ENCODE data around the gene GJB3.
"Not testable (repeated sequence)": the region's sequence is repeated elsewhere in the genome, so short reads cannot be mapped to it uniquely, and the experiment has no call there.

Gene GJB3

DNA sequence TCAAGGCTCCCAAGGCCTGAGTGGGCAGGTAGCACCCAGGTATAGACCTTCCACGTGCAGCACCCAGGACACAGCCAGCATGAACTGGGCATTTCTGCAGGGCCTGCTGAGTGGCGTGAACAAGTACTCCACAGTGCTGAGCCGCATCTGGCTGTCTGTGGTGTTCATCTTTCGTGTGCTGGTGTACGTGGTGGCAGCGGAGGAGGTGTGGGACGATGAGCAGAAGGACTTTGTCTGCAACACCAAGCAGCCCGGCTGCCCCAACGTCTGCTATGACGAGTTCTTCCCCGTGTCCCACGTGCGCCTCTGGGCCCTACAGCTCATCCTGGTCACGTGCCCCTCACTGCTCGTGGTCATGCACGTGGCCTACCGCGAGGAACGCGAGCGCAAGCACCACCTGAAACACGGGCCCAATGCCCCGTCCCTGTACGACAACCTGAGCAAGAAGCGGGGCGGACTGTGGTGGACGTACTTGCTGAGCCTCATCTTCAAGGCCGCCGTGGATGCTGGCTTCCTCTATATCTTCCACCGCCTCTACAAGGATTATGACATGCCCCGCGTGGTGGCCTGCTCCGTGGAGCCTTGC is 19.7 kb upstream of the GJB3 start:
- no peak for DNase-seq

DNA sequence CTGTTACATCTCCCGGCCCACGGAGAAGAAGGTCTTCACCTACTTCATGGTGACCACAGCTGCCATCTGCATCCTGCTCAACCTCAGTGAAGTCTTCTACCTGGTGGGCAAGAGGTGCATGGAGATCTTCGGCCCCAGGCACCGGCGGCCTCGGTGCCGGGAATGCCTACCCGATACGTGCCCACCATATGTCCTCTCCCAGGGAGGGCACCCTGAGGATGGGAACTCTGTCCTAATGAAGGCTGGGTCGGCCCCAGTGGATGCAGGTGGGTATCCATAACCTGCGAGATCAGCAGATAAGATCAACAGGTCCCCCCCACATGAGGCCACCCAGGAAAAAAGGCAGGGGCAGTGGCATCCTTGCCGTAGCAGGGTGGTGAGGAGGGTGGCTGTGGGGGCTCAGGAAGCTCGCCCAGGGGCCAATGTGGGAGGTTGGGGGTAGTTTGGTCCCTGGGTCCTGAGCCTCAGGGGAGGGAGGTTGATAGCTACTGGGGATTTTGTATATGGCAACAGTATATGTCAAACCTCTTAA is 19.2 kb upstream of the GJB3 start:
- no peak for DNase-seq

- no peak for DNase-seq
These were observed 18.4 kb upstream of the GJB3 start for GRCh38 chr1:34762474-34763141.

DNA sequence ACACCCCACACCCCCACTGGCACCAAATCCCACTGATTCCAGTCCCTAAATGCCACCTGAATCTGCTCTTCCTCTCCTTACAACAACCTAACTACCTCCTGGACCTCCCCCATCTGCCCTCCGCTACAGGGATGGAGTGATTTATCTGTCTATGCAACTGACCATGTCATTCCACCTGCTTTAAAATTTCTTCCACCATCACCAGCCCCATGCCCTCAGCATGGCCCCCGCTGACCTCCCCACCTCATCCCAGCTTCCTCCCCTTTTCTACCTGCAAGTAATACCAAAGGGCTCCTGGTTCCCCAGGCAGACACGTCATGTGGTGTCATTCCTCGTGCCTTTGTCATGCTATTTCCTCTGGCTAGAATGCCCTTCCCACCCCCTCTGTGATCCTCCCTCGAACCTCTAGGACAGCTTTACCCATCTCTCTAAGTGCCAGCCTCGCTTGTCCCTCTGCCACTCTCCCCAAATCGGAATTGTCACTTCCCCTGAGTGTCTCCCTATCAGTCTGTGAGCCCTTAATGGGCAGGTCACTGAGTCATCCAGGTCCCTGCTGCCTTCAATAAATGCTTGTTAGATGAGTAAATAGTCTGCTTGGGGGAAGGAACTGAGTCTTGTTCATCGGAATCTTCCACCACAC is 17.8 kb upstream of the GJB3 start:
- no peak for DNase-seq

DNA sequence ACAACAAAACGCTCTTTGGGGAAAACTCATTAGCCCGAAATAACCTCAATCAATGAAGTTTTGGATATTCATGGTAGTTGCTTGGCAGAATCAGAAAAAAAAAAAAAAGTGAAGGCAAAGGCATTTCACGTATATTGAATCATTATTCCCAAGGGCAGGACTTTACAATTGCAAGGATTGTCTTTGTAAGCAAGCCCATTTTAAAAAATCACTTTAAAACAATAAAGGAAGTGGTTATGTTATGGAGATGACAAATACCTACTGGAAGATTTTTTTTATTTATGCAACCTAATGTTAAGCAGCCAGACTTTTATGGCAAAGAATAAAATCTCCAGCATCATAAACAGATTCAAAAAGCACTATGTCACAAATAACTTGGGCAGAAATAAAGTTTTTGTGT is 12.2 kb upstream of the GJB3 start:
- no peak for DNase-seq

DNA sequence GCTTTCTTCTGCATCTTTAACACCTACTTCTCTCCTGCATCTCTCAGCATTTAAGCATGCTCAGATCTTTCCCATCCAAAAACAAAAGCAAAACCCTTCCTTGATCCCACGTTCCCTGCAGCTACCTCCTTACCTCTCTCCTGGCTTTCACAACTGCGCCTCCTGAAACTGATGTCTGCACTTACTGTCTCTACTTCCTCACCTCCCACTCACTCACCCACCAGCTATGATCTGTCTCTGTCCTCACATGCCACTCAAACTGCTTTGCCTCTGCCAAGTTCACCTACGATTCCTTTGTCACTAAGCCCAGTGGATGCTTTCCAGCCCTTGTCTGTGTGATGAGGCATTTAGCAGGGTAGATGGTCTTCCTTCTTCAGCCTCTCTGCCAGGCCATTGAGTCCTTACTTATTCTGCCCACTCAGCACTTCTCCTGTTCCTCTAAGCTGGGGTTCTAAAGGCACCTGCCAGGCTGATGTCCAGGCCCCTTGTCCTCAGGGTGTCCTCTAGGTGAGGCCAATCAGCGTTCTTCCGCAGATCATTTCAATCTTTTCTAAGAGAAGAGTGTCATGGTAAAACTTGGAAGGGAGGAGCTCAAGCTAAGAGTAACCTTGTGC is 10.0 kb upstream of the GJB3 start:
- DNase-seq: no peak

- no peak for DNase-seq
These were observed 9.2 kb upstream of the GJB3 start for GRCh38 chr1:34771573-34772371.

GRCh38 chr1:34773114-34773513 is 7.9 kb upstream of the GJB3 start:
- DNase-seq: not testable (repeated sequence)

DNA sequence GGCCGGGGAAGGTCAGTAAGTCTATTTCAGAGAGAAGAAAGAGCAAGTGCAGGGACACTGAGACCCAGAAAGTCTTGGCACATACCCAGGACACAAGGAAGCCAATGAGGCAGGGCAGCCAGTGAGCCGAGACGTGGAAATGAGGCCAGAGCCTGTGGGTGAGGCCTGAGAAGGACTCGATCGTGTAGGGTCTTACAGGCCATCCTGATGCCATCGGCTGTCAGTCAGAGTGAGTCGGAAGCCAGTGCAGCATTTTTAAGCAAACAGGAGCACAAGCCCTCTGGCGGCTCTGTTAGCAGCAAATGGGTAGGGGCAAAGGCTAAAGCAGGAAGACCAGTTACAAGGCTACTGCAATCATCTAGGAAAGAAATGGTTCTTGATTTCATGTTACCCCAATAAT is 6.1 kb upstream of the GJB3 start:
- DNase-seq: no peak

DNA sequence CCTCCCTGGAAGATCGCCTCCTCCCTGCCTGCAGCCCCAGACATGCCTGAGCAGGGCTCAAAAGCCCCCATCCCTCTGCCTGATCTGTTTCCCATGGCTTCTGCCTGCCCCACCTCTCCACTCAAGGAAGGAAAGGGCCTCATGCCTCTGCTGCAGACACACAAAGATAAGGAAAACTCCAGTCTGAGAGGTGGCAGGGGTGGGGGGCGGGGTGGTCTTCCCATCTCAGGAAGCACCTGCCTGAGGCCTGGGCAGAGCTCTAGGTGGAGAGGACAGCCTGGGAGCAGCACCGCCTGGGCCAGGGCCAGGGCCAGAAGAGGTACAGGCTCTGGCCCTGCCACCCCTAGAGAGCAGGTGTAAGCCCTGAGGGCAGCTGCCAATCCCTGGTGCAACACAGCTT is 4.1 kb upstream of the GJB3 start:
- DNase-seq: no peak

GRCh38 chr1:34777519-34778321 is 3.3 kb upstream of the GJB3 start:
- DNase-seq: no peak

GRCh38 chr1:34778381-34778780 is 2.6 kb upstream of the GJB3 start:
- no peak for DNase-seq

GRCh38 chr1:34779005-34779404 is 2.0 kb upstream of the GJB3 start:
- no peak for DNase-seq

- no peak for DNase-seq
These were observed 1.5 kb upstream of the GJB3 start for GRCh38 chr1:34779526-34779925.

DNA sequence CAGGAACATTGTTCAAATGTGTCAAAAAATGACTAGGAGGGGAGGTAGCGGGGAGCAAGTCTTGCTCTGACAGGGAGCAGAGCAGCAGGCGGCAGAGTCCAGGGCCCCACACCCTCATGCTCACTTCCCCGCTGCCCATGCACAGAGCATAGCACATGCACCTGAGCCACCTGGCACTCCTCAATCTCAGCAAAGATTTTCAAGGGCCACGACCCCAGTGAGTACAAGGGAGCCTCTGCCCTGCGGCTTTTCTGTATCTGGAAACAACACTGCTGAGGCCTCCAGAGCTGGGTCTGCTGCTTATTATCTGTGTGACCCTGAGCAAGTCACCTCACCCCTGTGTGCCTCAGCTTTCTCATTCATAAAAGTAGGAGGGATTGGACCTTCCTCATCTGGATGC is 1.1 kb upstream of the GJB3 start:
- DNase-seq: no peak

GRCh38 chr1:34780528-34780927 is 486 bp upstream of the GJB3 start:
- DNase-seq: no peak

GRCh38 chr1:34781844-34782391 is 904 bp downstream of the GJB3 start:
- no peak for DNase-seq

DNA sequence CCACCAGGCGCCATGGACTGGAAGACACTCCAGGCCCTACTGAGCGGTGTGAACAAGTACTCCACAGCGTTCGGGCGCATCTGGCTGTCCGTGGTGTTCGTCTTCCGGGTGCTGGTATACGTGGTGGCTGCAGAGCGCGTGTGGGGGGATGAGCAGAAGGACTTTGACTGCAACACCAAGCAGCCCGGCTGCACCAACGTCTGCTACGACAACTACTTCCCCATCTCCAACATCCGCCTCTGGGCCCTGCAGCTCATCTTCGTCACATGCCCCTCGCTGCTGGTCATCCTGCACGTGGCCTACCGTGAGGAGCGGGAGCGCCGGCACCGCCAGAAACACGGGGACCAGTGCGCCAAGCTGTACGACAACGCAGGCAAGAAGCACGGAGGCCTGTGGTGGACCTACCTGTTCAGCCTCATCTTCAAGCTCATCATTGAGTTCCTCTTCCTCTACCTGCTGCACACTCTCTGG is 3.8 kb downstream of the GJB3 start:
- DNase-seq: no peak

- DNase-seq: no peak
These were observed 4.3 kb downstream of the GJB3 start for GRCh38 chr1:34785231-34785874.

DNA sequence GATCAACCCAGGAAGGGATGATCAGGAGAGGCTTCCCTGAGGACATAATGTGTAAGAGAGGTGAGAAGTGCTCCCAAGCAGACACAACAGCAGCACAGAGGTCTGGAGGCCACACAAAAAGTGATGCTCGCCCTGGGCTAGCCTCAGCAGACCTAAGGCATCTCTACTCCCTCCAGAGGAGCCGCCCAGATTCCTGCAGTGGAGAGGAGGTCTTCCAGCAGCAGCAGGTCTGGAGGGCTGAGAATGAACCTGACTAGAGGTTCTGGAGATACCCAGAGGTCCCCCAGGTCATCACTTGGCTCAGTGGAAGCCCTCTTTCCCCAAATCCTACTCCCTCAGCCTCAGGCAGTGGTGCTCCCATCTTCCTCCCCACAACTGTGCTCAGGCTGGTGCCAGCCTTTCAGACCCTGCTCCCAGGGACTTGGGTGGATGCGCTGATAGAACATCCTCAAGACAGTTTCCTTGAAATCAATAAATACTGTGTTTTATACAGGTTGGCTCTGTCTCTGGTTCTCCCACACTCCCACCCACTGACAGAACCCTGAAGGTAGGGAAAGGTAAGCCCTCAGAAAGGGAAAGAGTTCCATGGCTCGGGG is 5.0 kb downstream of the GJB3 start:
- no peak for DNase-seq

Data from activated CD4-positive, CD25-positive, alpha-beta regulatory T cell (primary cell).